Measurements from ENCODE around the gene FRMD4A. TPM values are rescaled to one million over a fixed set of nuclear protein-coding genes. Genes with fewer than 3 reads are reported as not detected.
"Not testable (repeated sequence)": the region's sequence is repeated elsewhere in the genome, so short reads cannot be mapped to it uniquely, and the experiment has no call there.

Gene FRMD4A
- total RNA-seq, 2 experiments from 2014 or later = 0.17 TPM; not detected in 1

DNA sequence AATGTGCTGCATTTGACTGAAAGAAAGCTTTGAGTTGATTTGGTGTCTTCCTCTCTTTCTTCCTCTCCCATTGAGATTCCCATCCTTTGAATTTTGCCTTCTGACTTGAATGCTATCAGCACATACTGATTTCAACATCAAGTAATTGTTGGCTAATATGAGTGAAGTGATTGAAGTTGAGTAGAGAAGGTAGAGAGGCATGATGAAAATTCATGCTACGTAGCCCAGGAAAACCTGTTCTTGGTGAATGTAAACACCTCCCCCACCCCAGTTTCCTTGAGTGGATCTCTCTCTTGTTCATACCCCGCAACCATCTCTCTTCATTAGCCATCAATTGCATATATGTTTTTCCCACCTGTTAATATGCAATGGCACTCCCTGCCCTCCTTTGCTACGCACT, 193.3 kb downstream of the FRMD4A start:
- no peaks in the 10 kb centered on the region for H3K9me3 ChIP-seq (ENCODE audit: low read length)
- TF ChIP-seq, protein P1, sequence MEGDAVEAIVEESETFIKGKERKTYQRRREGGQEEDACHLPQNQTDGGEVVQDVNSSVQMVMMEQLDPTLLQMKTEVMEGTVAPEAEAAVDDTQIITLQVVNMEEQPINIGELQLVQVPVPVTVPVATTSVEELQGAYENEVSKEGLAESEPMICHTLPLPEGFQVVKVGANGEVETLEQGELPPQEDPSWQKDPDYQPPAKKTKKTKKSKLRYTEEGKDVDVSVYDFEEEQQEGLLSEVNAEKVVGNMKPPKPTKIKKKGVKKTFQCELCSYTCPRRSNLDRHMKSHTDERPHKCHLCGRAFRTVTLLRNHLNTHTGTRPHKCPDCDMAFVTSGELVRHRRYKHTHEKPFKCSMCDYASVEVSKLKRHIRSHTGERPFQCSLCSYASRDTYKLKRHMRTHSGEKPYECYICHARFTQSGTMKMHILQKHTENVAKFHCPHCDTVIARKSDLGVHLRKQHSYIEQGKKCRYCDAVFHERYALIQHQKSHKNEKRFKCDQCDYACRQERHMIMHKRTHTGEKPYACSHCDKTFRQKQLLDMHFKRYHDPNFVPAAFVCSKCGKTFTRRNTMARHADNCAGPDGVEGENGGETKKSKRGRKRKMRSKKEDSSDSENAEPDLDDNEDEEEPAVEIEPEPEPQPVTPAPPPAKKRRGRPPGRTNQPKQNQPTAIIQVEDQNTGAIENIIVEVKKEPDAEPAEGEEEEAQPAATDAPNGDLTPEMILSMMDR (conservative IDR thresholded peaks at IDR 0.05; ENCODE audit: low read length) = no peak
- TF ChIP-seq EZH2phosphoT487 (IDR thresholded peaks at IDR 0.05; ENCODE audit: borderline replicate concordance, low read depth, low read length) = no peak
- no peaks in the 10 kb centered on the region for H3K9me2 ChIP-seq (ENCODE audit: insufficient read depth, low read length)
- ChIA-PET CTCF (ENCODE audit: unreplicated experiment) (no interaction called here), POLR2A (interaction anchor here (0.6 kb wide), 1 partner anchor 17 kb away, joined by 3 read pairs; no protein-coding TSS in a partner anchor)
- H2AFZ ChIP-seq (ENCODE audit: low read length) = no peak overlapping the region
- H3K4me1 ChIP-seq (ENCODE audit: insufficient read depth, low read length, poor library complexity, severe bottlenecking) = no peaks in the 10 kb centered on the region
- H3K27ac ChIP-seq (ENCODE audit: low read depth, low read length, poor library complexity, severe bottlenecking) = no peak overlapping the region
- intact Hi-C loops (cut with micrococcal nuclease; ENCODE audit: unreplicated experiment) = no loop called here
- H3K4me3 ChIP-seq (ENCODE audit: low read depth, low read length, poor library complexity, severe bottlenecking) = no peak overlapping the region
- H3K4me2 ChIP-seq (ENCODE audit: low read length) = no peak overlapping the region
- no peaks in the 10 kb centered on the region for H4K20me1 ChIP-seq (ENCODE audit: insufficient read depth, low read length)
- DNase-seq (ENCODE audit: low spot score) = no peak
- no peaks in the 10 kb centered on the region for H3K79me2 ChIP-seq (ENCODE audit: insufficient read depth, low read depth, low read length)
- H3K36me3 ChIP-seq (ENCODE audit: insufficient read depth, low read length) = no peaks in the 10 kb centered on the region
- no TSS peak for BruUV-seq (replicated peaks)

DNA sequence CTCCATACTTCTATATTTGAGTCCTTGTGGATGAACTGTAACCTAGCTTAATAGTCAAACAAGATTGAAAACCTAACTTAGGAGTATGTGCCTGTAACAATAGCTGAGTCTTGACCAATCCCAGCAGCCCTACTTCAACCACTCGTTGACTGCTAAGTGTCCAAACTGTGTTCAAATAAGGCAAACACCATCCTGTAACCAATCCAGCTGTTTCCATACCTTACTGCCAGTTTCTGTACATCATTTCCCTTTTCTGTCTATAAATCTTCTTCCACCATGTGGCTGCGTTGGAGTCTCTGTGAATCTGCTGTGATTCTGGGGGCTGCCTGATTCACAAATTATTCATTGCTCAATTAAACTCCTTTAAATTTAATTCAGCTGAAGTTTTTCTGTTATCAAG, 195.5 kb downstream of the FRMD4A start:
- intact Hi-C loops (cut with micrococcal nuclease; ENCODE audit: unreplicated experiment); H3K36me3 ChIP-seq (ENCODE audit: insufficient read depth, low read length); BruUV-seq (replicated peaks); H4K20me1 ChIP-seq (ENCODE audit: insufficient read depth, low read length); POLR2A ChIA-PET; H3K9me2 ChIP-seq (ENCODE audit: insufficient read depth, low read length); H3K4me1 ChIP-seq (ENCODE audit: insufficient read depth, low read length, poor library complexity, severe bottlenecking); H3K9me3 ChIP-seq (ENCODE audit: low read length); H3K79me2 ChIP-seq (ENCODE audit: insufficient read depth, low read depth, low read length); H3K27ac ChIP-seq (ENCODE audit: low read depth, low read length, poor library complexity, severe bottlenecking); DNase-seq (ENCODE audit: low spot score); H2AFZ ChIP-seq (ENCODE audit: low read length); CTCF ChIA-PET (ENCODE audit: unreplicated experiment); H3K4me2 ChIP-seq (ENCODE audit: low read length); H3K4me3 ChIP-seq (ENCODE audit: low read depth, low read length, poor library complexity, severe bottlenecking): not testable (repeated sequence)

DNA sequence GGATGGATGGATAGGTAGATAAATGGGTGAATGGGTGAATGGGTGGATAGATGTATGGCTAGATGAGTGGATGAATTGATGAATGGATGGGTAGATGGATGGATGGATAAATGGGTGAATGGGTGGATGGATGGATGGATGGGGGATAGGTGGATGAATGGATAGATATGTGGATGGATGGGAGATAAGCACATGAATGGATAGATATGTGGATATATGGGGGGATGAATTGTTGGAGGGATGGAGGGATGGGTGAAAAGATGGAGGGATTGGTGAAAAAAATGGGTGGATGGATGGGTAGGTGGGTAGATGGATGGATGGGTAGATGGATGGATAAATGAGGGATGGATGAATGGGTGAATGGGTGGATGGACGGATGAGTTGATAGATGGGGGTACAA, 196.4 kb downstream of the FRMD4A start:
- Histone ChIP-seq H3K36me3 (ENCODE audit: insufficient read depth, low read length) (no peaks in the 10 kb centered on the region), H3K4me1 (ENCODE audit: insufficient read depth, low read length, poor library complexity, severe bottlenecking) (no peaks in the 10 kb centered on the region), H3K27ac (ENCODE audit: low read depth, low read length, poor library complexity, severe bottlenecking) (no peak overlapping the region), H3K79me2 (ENCODE audit: insufficient read depth, low read depth, low read length) (no peaks in the 10 kb centered on the region), H2AFZ (ENCODE audit: low read length) (no peak overlapping the region), H3K9me3 (ENCODE audit: low read length) (no peaks in the 10 kb centered on the region), H4K20me1 (ENCODE audit: insufficient read depth, low read length) (no peaks in the 10 kb centered on the region), H3K9me2 (ENCODE audit: insufficient read depth, low read length) (no peaks in the 10 kb centered on the region), H3K4me3 (ENCODE audit: low read depth, low read length, poor library complexity, severe bottlenecking) (no peak overlapping the region), H3K4me2 (ENCODE audit: low read length) (no peak overlapping the region)
- BruUV-seq (replicated peaks) = no TSS peak
- intact Hi-C loops (cut with micrococcal nuclease; ENCODE audit: unreplicated experiment) = no loop called here
- POLR2A ChIA-PET = no interaction called here
- CTCF ChIA-PET (ENCODE audit: unreplicated experiment) = no interaction called here
- DNase-seq (ENCODE audit: low spot score) = no peak
- no peak for TF ChIP-seq EZH2phosphoT487 (IDR thresholded peaks at IDR 0.05; ENCODE audit: borderline replicate concordance, low read depth, low read length)
- TF ChIP-seq, protein P1 (conservative IDR thresholded peaks at IDR 0.05; ENCODE audit: low read length) = no peak
